GM23338 (cell line): ENCODE results near the gene TAF1L. TPM values are rescaled to one million over a fixed set of nuclear protein-coding genes. Genes with fewer than 3 reads are reported as not detected.
A peak's percentile ranks its signal among the peaks of the same experiment; 100 is the strongest.

Experiments
- ATAC-seq: fragments of 200-7000 bp; cut with Tn5 transposase; 3 replicates; pipeline ENCODE4 v1.9.1; 2020
- DNase-seq: peaks from one replicate; pipeline ENCODE4 v3.0.0-alpha.2; 2015; ENCODE audit warnings: low spot score
- H2AFZ ChIP-seq: fragments of 200-600 bp; sonication (generic); 2 replicates; pipeline ENCODE4 v1.8.0; 2016; ENCODE audit warnings: antibody characterized with exemption, mild to moderate bottlenecking, moderate library complexity
- H3F3A ChIP-seq: fragments of 200-600 bp; sonication (generic); replicated peaks from 2 replicates; pipeline ENCODE4 v1.8.0; 2017; ENCODE audit warnings: antibody characterized with exemption, mixed run types, low read depth
- H3K27ac ChIP-seq: fragments of 200-600 bp; sonication (generic); 2 replicates; pipeline ENCODE4 v1.6.1; 2016; ENCODE audit warnings: low read depth
- H3K27me3 ChIP-seq: fragments of 200-600 bp; sonication (generic); 2 replicates; pipeline ENCODE4 v1.8.0; 2016; ENCODE audit warnings: mild to moderate bottlenecking, mixed run types, moderate library complexity; ENCODE audit not compliant: insufficient read depth
- H3K36me3 ChIP-seq: fragments of 200-600 bp; sonication (generic); 2 replicates; pipeline ENCODE4 v1.8.0; 2016; ENCODE audit warnings: mild to moderate bottlenecking; ENCODE audit not compliant: insufficient read depth
- H3K4me1 ChIP-seq: fragments of 200-600 bp; sonication (generic); 2 replicates; pipeline ENCODE4 v1.8.0; 2016; ENCODE audit warnings: mild to moderate bottlenecking, moderate library complexity; ENCODE audit not compliant: insufficient read depth
- H3K4me2 ChIP-seq: fragments of 200-600 bp; sonication (generic); 2 replicates; pipeline ENCODE4 v1.7.1; 2017; ENCODE audit warnings: mixed run types
- H3K4me3 ChIP-seq: fragments of 200-600 bp; sonication (generic); 2 replicates; pipeline ENCODE4 v1.6.1; 2016; ENCODE audit warnings: mixed run types
- H3K79me2 ChIP-seq: fragments of 200-600 bp; sonication (generic); replicated peaks from 2 replicates; pipeline ENCODE4 v1.8.0; 2017; ENCODE audit warnings: mild to moderate bottlenecking; ENCODE audit not compliant: insufficient read depth
- H3K9me2 ChIP-seq: fragments of 200-600 bp; sonication (generic); 2 replicates; pipeline ENCODE4 v1.8.0; 2017; ENCODE audit not compliant: insufficient read depth
- H4K20me1 ChIP-seq: fragments of 200-600 bp; sonication (generic); replicated peaks from 2 replicates; pipeline ENCODE4 v1.8.0; 2017; ENCODE audit warnings: mild to moderate bottlenecking; ENCODE audit not compliant: insufficient read depth
- H3K27ac Mint-ChIP-seq: 2 replicates; pipeline ENCODE4 v1.8.0; 2020; ENCODE audit warnings: inconsistent platforms, mild to moderate bottlenecking, moderate library complexity, mixed read lengths
- H3K27me3 Mint-ChIP-seq: 3 replicates; pipeline ENCODE4 v1.8.0; 2022; ENCODE audit warnings: low read depth, mild to moderate bottlenecking, moderate library complexity, mixed read lengths, inconsistent platforms; ENCODE audit not compliant: insufficient read depth, poor library complexity
- H3K36me3 Mint-ChIP-seq: 3 replicates; pipeline ENCODE4 v1.8.0; 2021; ENCODE audit warnings: low read depth, mild to moderate bottlenecking, inconsistent platforms, moderate library complexity, mixed read lengths
- H3K4me1 Mint-ChIP-seq: 3 replicates; pipeline ENCODE4 v1.8.0; 2020; ENCODE audit warnings: mild to moderate bottlenecking, inconsistent platforms, mixed read lengths
- H3K4me3 Mint-ChIP-seq: 3 replicates; pipeline ENCODE4 v1.8.0; 2021; ENCODE audit warnings: moderate library complexity, mild to moderate bottlenecking, inconsistent platforms, mixed read lengths
- H3K9me3 Mint-ChIP-seq: 3 replicates; pipeline ENCODE4 v1.8.0; 2020; ENCODE audit warnings: moderate library complexity, mild to moderate bottlenecking, inconsistent platforms, mixed read lengths
- CREB1 ChIP-seq: fragments of 250-450 bp; sonication (Bioruptor Pico); IDR thresholded peaks from 2 replicates; pipeline ENCODE4 v1.5.0; 2020; ENCODE audit warnings: low read depth, mild to moderate bottlenecking, moderate library complexity
- EZH2phosphoT487 ChIP-seq: fragments of 200-600 bp; sonication (generic); IDR thresholded peaks from one replicate; pipeline ENCODE4 v1.8.1; 2018; ENCODE audit warnings: antibody characterized with exemption; ENCODE audit not compliant: unreplicated experiment
- JUNB ChIP-seq: IDR thresholded peaks from one replicate; pipeline ENCODE4 v1.6.1; 2016; ENCODE audit warnings: antibody characterized with exemption; ENCODE audit not compliant: unreplicated experiment
- NANOG ChIP-seq: IDR thresholded peaks from 2 replicates; pipeline ENCODE4 v1.6.1; 2016; ENCODE audit warnings: antibody characterized with exemption, borderline replicate concordance
- POLR2AphosphoS5 ChIP-seq: IDR thresholded peaks from 2 replicates; pipeline ENCODE4 v1.6.1; 2016; ENCODE audit warnings: antibody characterized with exemption, low read depth
- STAT1 ChIP-seq: IDR thresholded peaks from one replicate; pipeline ENCODE4 v1.6.1; 2016; ENCODE audit warnings: antibody characterized with exemption; ENCODE audit not compliant: unreplicated experiment
- ZNF114 ChIP-seq: fragments of 250-450 bp; sonication (Bioruptor Pico); IDR thresholded peaks from 2 replicates; pipeline ENCODE4 v1.5.0; 2020; ENCODE audit warnings: mild to moderate bottlenecking, moderate library complexity
- ZNF331 ChIP-seq: fragments of 250-450 bp; sonication (Bioruptor Pico); IDR thresholded peaks from 2 replicates; pipeline ENCODE4 v1.5.0; 2020; ENCODE audit warnings: low read depth, mild to moderate bottlenecking, moderate library complexity
- polyA plus RNA-seq: library from polyadenylated mRNA; unstranded; fragments of >200 nt; fragmentation: Nextera tagmentation; extraction: Ambion mirVana; gene quantifications from 2 replicates; pipeline ENCODE4 v1.2.1, GENCODE V29; 2016
- total RNA-seq: library from RNA; depleted of rRNA; stranded (reverse); fragments of >200 nt; shearing (Covaris generic); gene quantifications from 2 replicates; pipeline ENCODE4 v1.2.3, GENCODE V29; 2014
- TF ChIP-seq, protein P1 (sequence below), 2 experiments: fragments of 200-600 bp in 1 of 2; sonication (generic) in 1 of 2; conservative IDR thresholded peaks; 2 replicates each; pipeline versions ENCODE4 v1.5.1 to v1.6.1; 2016 to 2017; ENCODE audit warnings: antibody characterized with exemption in 2 of 2, low read depth in 2 of 2, mild to moderate bottlenecking in 2 of 2, moderate library complexity in 1 of 2
- TF ChIP-seq, protein P2 (sequence below): IDR thresholded peaks from 2 replicates; pipeline ENCODE4 v1.6.1; 2016; ENCODE audit warnings: antibody characterized with exemption
- TF ChIP-seq, protein P3 (sequence below): IDR thresholded peaks from one replicate; pipeline ENCODE4 v1.6.1; 2018; ENCODE audit warnings: antibody characterized with exemption; ENCODE audit not compliant: unreplicated experiment

Gene TAF1L
- total and polyA plus RNA-seq, 2 experiments from 2014 or later, result 0.07 TPM; not detected in 1

DNA sequence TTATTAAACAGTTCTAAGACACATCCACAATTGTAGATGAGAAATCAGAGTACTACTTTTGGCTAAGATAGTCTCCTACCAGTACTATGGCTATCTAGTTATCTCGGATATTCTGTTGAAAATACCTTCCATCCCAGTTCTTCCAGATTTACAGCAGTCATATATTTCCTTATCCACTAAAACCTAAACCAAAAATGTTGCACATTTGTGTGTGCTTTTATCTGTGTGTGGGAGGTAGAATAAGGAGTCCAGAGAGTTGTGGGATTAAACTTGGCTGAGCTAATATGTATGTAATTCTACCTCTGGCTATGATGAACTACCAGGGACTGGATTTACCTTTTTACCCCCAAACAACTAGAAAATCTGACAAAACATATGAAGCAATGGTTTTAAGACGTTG, 45.0 kb downstream of the TAF1L start:
- no peaks in the 10 kb centered on the region for H3K27me3 Mint-ChIP-seq
- no peak overlapping the region for H3K27ac ChIP-seq
- no peaks in the 10 kb centered on the region for H3F3A ChIP-seq
- no peak overlapping the region for H3K4me2 ChIP-seq
- H2AFZ ChIP-seq, result no peak overlapping the region
- no peaks in the 10 kb centered on the region for H4K20me1 ChIP-seq
- no peaks in the 10 kb centered on the region for H3K27me3 ChIP-seq
- no peak overlapping the region for H3K4me3 Mint-ChIP-seq
- H3K9me2 ChIP-seq, result 0 out of 2 replicates have a peak, but pooled peaks cover 3% of the 10 kb centered on the region
- H3K4me1 ChIP-seq, result no peaks in the 10 kb centered on the region
- H3K4me1 Mint-ChIP-seq, result no peaks in the 10 kb centered on the region
- no peak overlapping the region for H3K4me3 ChIP-seq
- H3K9me3 Mint-ChIP-seq, result no peaks in the 10 kb centered on the region
- no peaks in the 10 kb centered on the region for H3K36me3 Mint-ChIP-seq
- no peak overlapping the region for H3K27ac Mint-ChIP-seq
- TF ChIP-seq ZNF331 (no peak), NANOG (no peak)
- no peak for ATAC-seq
- no peaks in the 10 kb centered on the region for H3K79me2 ChIP-seq
- DNase-seq, result no peak
- no peaks in the 10 kb centered on the region for H3K36me3 ChIP-seq

DNA sequence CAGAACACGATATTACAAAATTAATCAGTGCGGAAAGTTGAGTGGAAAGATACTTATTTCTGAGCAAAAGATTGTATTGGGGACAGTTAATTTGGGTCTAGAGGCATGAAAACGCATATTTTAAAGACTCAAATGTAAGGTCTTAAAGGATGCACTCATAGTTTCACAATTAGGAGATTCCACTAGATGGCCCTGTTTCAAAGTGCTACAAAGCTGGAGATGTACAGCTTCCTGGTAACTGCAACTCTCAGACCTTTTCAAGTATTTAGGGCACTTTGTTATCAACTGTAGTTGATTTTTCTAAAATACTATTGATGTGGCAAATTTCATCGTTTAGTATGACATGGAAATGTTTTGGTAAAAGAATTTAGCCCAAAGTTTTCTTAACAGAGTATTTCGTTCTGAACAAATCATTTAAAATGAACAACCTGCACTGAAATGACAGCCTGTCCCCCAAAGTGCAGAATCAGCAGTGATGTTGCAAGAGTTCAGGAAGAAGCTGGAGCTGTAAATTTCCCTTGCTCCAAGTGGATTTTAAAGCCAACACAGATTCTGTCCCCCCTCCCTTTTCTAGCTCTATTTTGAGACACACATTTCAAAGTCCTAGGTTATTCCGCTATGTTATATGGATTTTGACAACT, 46.3 kb downstream of the TAF1L start:
- Mint-ChIP-seq H3K27me3 (no peaks in the 10 kb centered on the region), H3K4me3 (no peak overlapping the region), H3K27ac (no peak overlapping the region), H3K4me1 (no peaks in the 10 kb centered on the region), H3K36me3 (no peaks in the 10 kb centered on the region), H3K9me3 (no peaks in the 10 kb centered on the region)
- TF ChIP-seq, protein P1, sequence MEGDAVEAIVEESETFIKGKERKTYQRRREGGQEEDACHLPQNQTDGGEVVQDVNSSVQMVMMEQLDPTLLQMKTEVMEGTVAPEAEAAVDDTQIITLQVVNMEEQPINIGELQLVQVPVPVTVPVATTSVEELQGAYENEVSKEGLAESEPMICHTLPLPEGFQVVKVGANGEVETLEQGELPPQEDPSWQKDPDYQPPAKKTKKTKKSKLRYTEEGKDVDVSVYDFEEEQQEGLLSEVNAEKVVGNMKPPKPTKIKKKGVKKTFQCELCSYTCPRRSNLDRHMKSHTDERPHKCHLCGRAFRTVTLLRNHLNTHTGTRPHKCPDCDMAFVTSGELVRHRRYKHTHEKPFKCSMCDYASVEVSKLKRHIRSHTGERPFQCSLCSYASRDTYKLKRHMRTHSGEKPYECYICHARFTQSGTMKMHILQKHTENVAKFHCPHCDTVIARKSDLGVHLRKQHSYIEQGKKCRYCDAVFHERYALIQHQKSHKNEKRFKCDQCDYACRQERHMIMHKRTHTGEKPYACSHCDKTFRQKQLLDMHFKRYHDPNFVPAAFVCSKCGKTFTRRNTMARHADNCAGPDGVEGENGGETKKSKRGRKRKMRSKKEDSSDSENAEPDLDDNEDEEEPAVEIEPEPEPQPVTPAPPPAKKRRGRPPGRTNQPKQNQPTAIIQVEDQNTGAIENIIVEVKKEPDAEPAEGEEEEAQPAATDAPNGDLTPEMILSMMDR (conservative IDR thresholded peaks at IDR 0.05; ENCODE audit: low read depth in 2 of 2), result peak; percentile 56 to 73
- no peak for TF ChIP-seq NANOG
- Histone ChIP-seq H3K79me2 (no peaks in the 10 kb centered on the region), H3K9me2 (0 out of 2 replicates have a peak, but pooled peaks cover 3% of the 10 kb centered on the region), H3K4me3 (no peak overlapping the region), H3K4me1 (no peaks in the 10 kb centered on the region), H3K27me3 (no peaks in the 10 kb centered on the region), H3K4me2 (no peak overlapping the region), H3K27ac (no peak overlapping the region), H3F3A (no peaks in the 10 kb centered on the region), H4K20me1 (no peaks in the 10 kb centered on the region), H2AFZ (no peak overlapping the region), H3K36me3 (no peaks in the 10 kb centered on the region)
- DNase-seq, result peak; percentile 57
- ATAC-seq, result peak; percentile 67

DNA sequence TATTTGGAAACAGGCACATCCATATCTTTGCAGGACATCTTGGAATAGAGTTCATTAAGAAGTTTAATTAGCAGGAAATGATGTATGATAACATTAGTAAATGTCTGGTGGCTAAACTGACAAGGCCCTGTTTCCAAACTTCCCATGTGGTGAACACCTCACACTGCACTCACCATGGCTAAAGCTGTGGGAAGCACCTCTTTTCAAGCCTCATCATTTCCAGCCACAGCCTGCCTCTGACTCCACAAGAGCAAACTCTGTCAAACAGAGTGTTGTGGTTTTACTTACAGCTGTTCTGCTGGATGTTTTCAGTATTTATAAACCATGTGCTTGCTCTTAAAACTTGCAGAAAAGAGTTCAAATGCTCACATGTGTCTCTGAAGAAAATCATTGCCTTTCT, 47.6 kb downstream of the TAF1L start:
- Mint-ChIP-seq H3K27me3 (no peaks in the 10 kb centered on the region), H3K27ac (no peak overlapping the region), H3K4me1 (no peaks in the 10 kb centered on the region), H3K9me3 (no peaks in the 10 kb centered on the region), H3K36me3 (no peaks in the 10 kb centered on the region), H3K4me3 (no peak overlapping the region)
- Histone ChIP-seq H3K27me3 (no peaks in the 10 kb centered on the region), H2AFZ (no peak overlapping the region), H3K4me2 (no peak overlapping the region), H3K4me1 (no peaks in the 10 kb centered on the region), H3F3A (no peaks in the 10 kb centered on the region), H3K9me2 (0 out of 2 replicates have a peak, but pooled peaks cover 3% of the 10 kb centered on the region), H3K4me3 (no peak overlapping the region), H3K27ac (no peak overlapping the region), H3K36me3 (no peaks in the 10 kb centered on the region), H4K20me1 (no peaks in the 10 kb centered on the region), H3K79me2 (no peaks in the 10 kb centered on the region)
- peak; percentile 18 for DNase-seq
- peak; percentile 28; the same call in 1 of the 3 replicates for ATAC-seq
- TF ChIP-seq, protein P1 (conservative IDR thresholded peaks at IDR 0.05; ENCODE audit: low read depth in 2 of 2), result no peak
- no peak for TF ChIP-seq STAT1
- TF ChIP-seq, protein P2, sequence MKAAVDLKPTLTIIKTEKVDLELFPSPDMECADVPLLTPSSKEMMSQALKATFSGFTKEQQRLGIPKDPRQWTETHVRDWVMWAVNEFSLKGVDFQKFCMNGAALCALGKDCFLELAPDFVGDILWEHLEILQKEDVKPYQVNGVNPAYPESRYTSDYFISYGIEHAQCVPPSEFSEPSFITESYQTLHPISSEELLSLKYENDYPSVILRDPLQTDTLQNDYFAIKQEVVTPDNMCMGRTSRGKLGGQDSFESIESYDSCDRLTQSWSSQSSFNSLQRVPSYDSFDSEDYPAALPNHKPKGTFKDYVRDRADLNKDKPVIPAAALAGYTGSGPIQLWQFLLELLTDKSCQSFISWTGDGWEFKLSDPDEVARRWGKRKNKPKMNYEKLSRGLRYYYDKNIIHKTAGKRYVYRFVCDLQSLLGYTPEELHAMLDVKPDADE, result no peak
- TF ChIP-seq, protein P3, sequence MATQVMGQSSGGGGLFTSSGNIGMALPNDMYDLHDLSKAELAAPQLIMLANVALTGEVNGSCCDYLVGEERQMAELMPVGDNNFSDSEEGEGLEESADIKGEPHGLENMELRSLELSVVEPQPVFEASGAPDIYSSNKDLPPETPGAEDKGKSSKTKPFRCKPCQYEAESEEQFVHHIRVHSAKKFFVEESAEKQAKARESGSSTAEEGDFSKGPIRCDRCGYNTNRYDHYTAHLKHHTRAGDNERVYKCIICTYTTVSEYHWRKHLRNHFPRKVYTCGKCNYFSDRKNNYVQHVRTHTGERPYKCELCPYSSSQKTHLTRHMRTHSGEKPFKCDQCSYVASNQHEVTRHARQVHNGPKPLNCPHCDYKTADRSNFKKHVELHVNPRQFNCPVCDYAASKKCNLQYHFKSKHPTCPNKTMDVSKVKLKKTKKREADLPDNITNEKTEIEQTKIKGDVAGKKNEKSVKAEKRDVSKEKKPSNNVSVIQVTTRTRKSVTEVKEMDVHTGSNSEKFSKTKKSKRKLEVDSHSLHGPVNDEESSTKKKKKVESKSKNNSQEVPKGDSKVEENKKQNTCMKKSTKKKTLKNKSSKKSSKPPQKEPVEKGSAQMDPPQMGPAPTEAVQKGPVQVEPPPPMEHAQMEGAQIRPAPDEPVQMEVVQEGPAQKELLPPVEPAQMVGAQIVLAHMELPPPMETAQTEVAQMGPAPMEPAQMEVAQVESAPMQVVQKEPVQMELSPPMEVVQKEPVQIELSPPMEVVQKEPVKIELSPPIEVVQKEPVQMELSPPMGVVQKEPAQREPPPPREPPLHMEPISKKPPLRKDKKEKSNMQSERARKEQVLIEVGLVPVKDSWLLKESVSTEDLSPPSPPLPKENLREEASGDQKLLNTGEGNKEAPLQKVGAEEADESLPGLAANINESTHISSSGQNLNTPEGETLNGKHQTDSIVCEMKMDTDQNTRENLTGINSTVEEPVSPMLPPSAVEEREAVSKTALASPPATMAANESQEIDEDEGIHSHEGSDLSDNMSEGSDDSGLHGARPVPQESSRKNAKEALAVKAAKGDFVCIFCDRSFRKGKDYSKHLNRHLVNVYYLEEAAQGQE, result no peak
- no peak for TF ChIP-seq EZH2phosphoT487
- TF ChIP-seq JUNB, result no peak
- no peak for TF ChIP-seq NANOG
- no peak for TF ChIP-seq CREB1 (CRISPR knock-in tag)
- TF ChIP-seq POLR2AphosphoS5, result no peak
- no peak for TF ChIP-seq ZNF114 (CRISPR knock-in tag)
